Thyroid gland (tissue), 4 donors: Measurements from ENCODE around the gene AK1.

Experiments used
- POLR2A ChIP-seq, 2 donors: fragments of 450-650 bp; IDR thresholded peaks; one replicate each; pipeline ENCODE4 v1.6.1; 2017; ENCODE audit warnings: antibody characterized with exemption in 2 of 2, mild to moderate bottlenecking in 2 of 2, moderate library complexity in 1 of 2
- TF ChIP-seq, protein P1 (sequence below), 6 experiments: fragments of 200-600 bp in 3 of 6; fragments of 450-650 bp in 3 of 6; sonication (generic) in 3 of 6; IDR thresholded peaks; one replicate each; pipeline ENCODE4 v1.5.1; 2016 to 2019; ENCODE audit warnings: antibody characterized with exemption in 6 of 6, mild to moderate bottlenecking in 2 of 6, inconsistent platforms in 1 of 6, moderate library complexity in 1 of 6

DNA sequence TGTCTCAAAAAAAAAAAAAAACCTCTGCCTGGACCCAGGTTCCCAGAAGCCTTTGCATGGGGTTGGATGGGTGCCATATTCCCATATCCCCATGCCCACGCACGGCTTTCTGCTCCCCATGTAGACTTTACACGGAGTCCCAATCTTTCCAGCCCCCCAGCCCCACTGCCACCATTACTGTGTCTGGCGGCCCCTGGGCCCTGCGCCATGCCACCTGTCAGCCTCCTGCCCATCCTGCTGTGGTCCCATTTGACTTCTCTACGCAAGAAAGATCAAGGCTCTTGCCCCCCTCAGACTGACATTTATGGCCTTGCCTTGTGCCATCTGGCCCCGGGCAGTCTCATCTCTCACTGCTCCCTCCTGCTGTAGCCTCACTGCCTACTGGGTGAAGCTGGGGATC lies 6.5 kb upstream of the AK1 start:
- TF ChIP-seq, protein P1, sequence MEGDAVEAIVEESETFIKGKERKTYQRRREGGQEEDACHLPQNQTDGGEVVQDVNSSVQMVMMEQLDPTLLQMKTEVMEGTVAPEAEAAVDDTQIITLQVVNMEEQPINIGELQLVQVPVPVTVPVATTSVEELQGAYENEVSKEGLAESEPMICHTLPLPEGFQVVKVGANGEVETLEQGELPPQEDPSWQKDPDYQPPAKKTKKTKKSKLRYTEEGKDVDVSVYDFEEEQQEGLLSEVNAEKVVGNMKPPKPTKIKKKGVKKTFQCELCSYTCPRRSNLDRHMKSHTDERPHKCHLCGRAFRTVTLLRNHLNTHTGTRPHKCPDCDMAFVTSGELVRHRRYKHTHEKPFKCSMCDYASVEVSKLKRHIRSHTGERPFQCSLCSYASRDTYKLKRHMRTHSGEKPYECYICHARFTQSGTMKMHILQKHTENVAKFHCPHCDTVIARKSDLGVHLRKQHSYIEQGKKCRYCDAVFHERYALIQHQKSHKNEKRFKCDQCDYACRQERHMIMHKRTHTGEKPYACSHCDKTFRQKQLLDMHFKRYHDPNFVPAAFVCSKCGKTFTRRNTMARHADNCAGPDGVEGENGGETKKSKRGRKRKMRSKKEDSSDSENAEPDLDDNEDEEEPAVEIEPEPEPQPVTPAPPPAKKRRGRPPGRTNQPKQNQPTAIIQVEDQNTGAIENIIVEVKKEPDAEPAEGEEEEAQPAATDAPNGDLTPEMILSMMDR (IDR thresholded peaks at IDR 0.05) = no peak
- no peak for TF ChIP-seq POLR2A (IDR thresholded peaks at IDR 0.05)
